NT2/D1 (cell line): ENCODE measurements around the gene MPPE1.

ENCODE experiments used
- DNase-seq: peaks from one replicate; pipeline ENCODE4 v3.0.0-alpha.2; 2011; ENCODE audit warnings: low read depth, low spot score
- H3K27me3 ChIP-seq: 2 replicates; pipeline ENCODE4 v1.6.0; 2011; ENCODE audit warnings: mild to moderate bottlenecking; ENCODE audit not compliant: insufficient read length, insufficient read depth
- H3K36me3 ChIP-seq: 2 replicates; pipeline ENCODE4 v1.6.1; 2011; ENCODE audit warnings: mild to moderate bottlenecking, low read length, mixed read lengths; ENCODE audit not compliant: insufficient read depth, insufficient read length
- H3K4me1 ChIP-seq: 2 replicates; pipeline ENCODE4 v1.5.1; 2011; ENCODE audit not compliant: insufficient read depth, insufficient read length
- H3K4me3 ChIP-seq: 2 replicates; pipeline ENCODE4 v1.5.1; 2011; ENCODE audit warnings: low read depth; ENCODE audit not compliant: insufficient read length
- H3K9ac ChIP-seq: 2 replicates; pipeline ENCODE4 v1.6.0; 2011; ENCODE audit warnings: low read depth; ENCODE audit not compliant: insufficient read length
- H3K9me3 ChIP-seq: 2 replicates; pipeline ENCODE4 v1.5.1; 2011; ENCODE audit warnings: mild to moderate bottlenecking, low read length; ENCODE audit not compliant: insufficient read depth
- SUZ12 ChIP-seq: IDR thresholded peaks from 2 replicates; pipeline ENCODE4 v1.6.1; 2011; ENCODE audit not compliant: insufficient read length, insufficient read depth; ENCODE audit errors: extremely low read depth
- YY1 ChIP-seq: IDR thresholded peaks from 2 replicates; pipeline ENCODE4 v1.6.1; 2011; ENCODE audit not compliant: insufficient read length, insufficient read depth
- ZNF274 ChIP-seq: IDR thresholded peaks from 2 replicates; pipeline ENCODE4 v1.6.1; 2011; ENCODE audit warnings: mild to moderate bottlenecking, low read depth, low read length

The MPPE1 gene

DNA sequence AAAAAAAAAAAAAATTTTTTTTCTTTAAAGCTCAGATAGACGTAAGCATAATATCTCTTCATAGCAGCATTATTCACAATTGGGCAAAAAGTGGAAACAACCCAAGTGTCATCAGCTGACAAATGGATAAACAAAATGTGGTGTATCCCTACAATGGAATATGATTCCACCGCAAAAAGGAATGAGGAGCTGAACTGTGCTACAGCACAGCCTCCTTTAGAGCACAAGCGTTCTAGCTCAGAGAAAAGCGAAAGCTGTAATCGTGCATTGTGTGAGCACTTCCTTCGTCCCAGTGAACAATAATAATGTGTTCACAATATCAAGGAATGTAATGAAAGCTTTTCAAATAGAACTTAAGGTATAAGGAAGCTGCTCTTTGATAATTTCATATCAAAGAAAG lies 68.6 kb downstream of the MPPE1 start:
- DNase-seq, result no peak
- H3K9me3 ChIP-seq, result no peaks in the 10 kb centered on the region
- no peak for TF ChIP-seq YY1
- TF ChIP-seq SUZ12, result no peak
- no peak for TF ChIP-seq ZNF274
- no peak overlapping the region for H3K9ac ChIP-seq
- no peaks in the 10 kb centered on the region for H3K27me3 ChIP-seq
- no peak overlapping the region for H3K4me3 ChIP-seq
- H3K4me1 ChIP-seq, result no peaks in the 10 kb centered on the region
- no peaks in the 10 kb centered on the region for H3K36me3 ChIP-seq

DNA sequence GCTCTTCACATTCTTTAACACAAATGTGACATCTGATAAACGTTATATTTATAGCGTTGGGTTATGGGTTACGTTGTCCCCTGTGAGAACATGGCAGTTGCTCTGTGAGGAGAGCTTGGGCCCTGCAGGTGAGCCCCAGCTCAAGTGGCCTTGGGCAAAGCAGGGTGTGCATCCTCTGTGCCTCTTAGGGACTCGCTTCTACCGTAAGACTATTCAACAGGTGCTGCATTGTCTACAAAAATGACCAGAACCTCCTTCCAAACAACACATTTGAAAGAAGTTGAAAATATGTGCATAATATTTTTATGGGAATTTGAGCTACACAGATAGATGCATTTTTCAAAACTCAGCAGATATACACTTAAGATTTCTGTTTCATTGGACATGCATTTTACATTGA lies 73.3 kb downstream of the MPPE1 start:
- Histone ChIP-seq H3K9me3 (no peaks in the 10 kb centered on the region), H3K27me3 (no peaks in the 10 kb centered on the region), H3K4me1 (peaks cover 6% of the 10 kb centered on the region), H3K9ac (no peak overlapping the region), H3K4me3 (no peak overlapping the region), H3K36me3 (no peaks in the 10 kb centered on the region)
- no peak for TF ChIP-seq SUZ12
- TF ChIP-seq YY1, result no peak
- TF ChIP-seq ZNF274, result no peak
- no peak for DNase-seq
